ENCODE data around the gene IRX4. TPM values are rescaled to one million over a fixed set of nuclear protein-coding genes. Genes with fewer than 3 reads are reported as not detected.

IRX4 gene
- total and polyA plus RNA-seq, 9 of the 15 experiments (the other 6 are each of a cell fraction or from before 2014, with no cell fraction given) = not detected

DNA sequence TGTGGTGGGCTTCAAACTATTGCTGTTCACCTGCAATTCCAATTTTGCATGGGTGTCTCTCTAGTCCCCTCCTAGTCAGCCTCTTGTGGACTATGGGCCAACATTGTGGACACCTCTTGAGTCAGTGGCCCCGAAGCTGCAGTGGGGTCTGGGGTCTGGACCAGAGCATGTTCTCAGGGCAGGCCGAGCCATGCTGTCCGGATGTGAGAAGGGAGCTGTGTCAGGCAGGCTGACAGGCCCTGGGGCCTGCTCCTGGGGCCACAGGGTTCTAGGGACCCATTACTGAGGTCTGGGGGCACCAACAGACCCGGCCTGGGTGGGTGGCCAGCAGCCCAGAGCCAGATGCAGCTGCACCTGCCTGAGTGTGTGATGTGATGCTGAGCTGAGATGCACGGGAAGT is 16.5 kb upstream of the IRX4 start (continued):
- TF ChIP-seq, protein P1, sequence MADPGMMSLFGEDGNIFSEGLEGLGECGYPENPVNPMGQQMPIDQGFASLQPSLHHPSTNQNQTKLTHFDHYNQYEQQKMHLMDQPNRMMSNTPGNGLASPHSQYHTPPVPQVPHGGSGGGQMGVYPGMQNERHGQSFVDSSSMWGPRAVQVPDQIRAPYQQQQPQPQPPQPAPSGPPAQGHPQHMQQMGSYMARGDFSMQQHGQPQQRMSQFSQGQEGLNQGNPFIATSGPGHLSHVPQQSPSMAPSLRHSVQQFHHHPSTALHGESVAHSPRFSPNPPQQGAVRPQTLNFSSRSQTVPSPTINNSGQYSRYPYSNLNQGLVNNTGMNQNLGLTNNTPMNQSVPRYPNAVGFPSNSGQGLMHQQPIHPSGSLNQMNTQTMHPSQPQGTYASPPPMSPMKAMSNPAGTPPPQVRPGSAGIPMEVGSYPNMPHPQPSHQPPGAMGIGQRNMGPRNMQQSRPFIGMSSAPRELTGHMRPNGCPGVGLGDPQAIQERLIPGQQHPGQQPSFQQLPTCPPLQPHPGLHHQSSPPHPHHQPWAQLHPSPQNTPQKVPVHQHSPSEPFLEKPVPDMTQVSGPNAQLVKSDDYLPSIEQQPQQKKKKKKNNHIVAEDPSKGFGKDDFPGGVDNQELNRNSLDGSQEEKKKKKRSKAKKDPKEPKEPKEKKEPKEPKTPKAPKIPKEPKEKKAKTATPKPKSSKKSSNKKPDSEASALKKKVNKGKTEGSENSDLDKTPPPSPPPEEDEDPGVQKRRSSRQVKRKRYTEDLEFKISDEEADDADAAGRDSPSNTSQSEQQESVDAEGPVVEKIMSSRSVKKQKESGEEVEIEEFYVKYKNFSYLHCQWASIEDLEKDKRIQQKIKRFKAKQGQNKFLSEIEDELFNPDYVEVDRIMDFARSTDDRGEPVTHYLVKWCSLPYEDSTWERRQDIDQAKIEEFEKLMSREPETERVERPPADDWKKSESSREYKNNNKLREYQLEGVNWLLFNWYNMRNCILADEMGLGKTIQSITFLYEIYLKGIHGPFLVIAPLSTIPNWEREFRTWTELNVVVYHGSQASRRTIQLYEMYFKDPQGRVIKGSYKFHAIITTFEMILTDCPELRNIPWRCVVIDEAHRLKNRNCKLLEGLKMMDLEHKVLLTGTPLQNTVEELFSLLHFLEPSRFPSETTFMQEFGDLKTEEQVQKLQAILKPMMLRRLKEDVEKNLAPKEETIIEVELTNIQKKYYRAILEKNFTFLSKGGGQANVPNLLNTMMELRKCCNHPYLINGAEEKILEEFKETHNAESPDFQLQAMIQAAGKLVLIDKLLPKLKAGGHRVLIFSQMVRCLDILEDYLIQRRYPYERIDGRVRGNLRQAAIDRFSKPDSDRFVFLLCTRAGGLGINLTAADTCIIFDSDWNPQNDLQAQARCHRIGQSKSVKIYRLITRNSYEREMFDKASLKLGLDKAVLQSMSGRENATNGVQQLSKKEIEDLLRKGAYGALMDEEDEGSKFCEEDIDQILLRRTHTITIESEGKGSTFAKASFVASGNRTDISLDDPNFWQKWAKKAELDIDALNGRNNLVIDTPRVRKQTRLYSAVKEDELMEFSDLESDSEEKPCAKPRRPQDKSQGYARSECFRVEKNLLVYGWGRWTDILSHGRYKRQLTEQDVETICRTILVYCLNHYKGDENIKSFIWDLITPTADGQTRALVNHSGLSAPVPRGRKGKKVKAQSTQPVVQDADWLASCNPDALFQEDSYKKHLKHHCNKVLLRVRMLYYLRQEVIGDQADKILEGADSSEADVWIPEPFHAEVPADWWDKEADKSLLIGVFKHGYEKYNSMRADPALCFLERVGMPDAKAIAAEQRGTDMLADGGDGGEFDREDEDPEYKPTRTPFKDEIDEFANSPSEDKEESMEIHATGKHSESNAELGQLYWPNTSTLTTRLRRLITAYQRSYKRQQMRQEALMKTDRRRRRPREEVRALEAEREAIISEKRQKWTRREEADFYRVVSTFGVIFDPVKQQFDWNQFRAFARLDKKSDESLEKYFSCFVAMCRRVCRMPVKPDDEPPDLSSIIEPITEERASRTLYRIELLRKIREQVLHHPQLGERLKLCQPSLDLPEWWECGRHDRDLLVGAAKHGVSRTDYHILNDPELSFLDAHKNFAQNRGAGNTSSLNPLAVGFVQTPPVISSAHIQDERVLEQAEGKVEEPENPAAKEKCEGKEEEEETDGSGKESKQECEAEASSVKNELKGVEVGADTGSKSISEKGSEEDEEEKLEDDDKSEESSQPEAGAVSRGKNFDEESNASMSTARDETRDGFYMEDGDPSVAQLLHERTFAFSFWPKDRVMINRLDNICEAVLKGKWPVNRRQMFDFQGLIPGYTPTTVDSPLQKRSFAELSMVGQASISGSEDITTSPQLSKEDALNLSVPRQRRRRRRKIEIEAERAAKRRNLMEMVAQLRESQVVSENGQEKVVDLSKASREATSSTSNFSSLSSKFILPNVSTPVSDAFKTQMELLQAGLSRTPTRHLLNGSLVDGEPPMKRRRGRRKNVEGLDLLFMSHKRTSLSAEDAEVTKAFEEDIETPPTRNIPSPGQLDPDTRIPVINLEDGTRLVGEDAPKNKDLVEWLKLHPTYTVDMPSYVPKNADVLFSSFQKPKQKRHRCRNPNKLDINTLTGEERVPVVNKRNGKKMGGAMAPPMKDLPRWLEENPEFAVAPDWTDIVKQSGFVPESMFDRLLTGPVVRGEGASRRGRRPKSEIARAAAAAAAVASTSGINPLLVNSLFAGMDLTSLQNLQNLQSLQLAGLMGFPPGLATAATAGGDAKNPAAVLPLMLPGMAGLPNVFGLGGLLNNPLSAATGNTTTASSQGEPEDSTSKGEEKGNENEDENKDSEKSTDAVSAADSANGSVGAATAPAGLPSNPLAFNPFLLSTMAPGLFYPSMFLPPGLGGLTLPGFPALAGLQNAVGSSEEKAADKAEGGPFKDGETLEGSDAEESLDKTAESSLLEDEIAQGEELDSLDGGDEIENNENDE (IDR thresholded peaks at IDR 0.05; ENCODE audit: low read depth, low read length) = no peak
- TF ChIP-seq SMARCB1 (IDR thresholded peaks at IDR 0.05; ENCODE audit: insufficient read length, low read depth) = no peak
- TF ChIP-seq NCOR1 (IDR thresholded peaks at IDR 0.05) = no peak
- no peak for TF ChIP-seq EHMT2 (IDR thresholded peaks at IDR 0.05)

Data from K562 (cell line).